ENCODE results near the gene PDE4D.

The PDE4D gene

DNA sequence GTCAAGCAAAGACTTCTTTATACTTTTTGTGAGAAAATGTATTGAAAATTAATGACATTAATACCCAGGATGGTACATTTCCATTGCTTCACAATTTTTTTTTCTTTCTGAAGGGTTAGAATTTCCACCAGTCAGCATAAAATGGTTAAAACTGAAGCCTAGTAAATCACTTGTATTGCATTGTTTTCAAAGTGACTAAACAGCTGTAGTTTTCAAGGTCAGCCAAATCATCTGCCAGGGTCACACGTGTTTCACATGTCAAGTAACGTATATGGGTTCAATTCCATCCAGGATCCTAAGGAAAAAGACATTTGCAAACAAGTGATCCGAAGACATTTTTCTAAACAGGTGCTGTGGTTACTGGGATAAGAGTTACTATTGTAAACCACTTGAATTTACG lies 736.5 kb downstream of the PDE4D start:
- TF ChIP-seq LEF1 (IDR thresholded peaks at IDR 0.05; ENCODE audit: borderline replicate concordance) (no peak), HDGF (IDR thresholded peaks at IDR 0.05; ENCODE audit: borderline replicate concordance) (no peak), ARNT (IDR thresholded peaks at IDR 0.05) (no peak), TARDBP (IDR thresholded peaks at IDR 0.05) (no peak), FOXA1 (IDR thresholded peaks at IDR 0.05) (no peak), ELF4 (IDR thresholded peaks at IDR 0.05) (no peak), ZNF384 (IDR thresholded peaks at IDR 0.05) (no peak), L3MBTL2 (conservative IDR thresholded peaks at IDR 0.05) (no peak), NFRKB (IDR thresholded peaks at IDR 0.05) (no peak), SP1 (IDR thresholded peaks at IDR 0.05) (no peak)
- ChIA-PET CTCF (interaction anchor here (0.6 kb wide), 1 partner anchor 11 kb away, joined by 4 read pairs; no protein-coding TSS in a partner anchor), POLR2A (interaction anchor here (0.6 kb wide), 1 partner anchor 135 kb away, joined by 3 read pairs; no protein-coding TSS in a partner anchor)
- no peak for DNase-seq (ENCODE audit: extremely low spot score)

DNA sequence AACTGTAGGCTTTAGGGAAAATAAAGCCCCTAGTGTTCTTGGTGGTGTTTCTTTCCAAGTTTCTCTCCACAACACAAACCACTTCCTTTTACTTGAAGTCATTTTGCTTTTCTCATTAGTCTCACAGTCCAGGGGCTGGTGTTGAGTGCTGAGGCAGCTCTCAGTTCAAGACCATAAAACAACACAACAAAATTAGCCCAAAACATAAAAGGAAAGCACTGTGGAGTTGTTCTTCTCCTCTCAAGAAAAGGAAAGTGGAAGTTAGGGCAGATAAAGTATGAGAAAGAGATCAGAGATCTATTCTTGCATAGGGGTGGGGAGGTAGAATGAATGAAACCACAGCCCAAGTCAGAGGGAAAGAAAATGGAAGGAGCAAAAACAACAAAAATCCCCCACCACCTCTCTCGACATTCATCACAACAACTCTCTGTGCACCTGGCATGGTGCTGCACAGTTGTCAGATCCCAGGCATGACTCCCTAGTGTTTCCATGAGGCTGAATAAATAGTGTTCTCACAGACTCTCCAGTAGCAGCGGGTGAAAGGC lies 740.8 kb downstream of the PDE4D start:
- POLR2A ChIA-PET: no interaction called here
- TF ChIP-seq LEF1 (IDR thresholded peaks at IDR 0.05; ENCODE audit: borderline replicate concordance): no peak
- DNase-seq (ENCODE audit: extremely low spot score): no peak
- CTCF ChIA-PET: interaction anchor here (1.1 kb wide), 1 partner anchor 14 kb away, joined by 3 read pairs; no protein-coding TSS in a partner anchor

DNA sequence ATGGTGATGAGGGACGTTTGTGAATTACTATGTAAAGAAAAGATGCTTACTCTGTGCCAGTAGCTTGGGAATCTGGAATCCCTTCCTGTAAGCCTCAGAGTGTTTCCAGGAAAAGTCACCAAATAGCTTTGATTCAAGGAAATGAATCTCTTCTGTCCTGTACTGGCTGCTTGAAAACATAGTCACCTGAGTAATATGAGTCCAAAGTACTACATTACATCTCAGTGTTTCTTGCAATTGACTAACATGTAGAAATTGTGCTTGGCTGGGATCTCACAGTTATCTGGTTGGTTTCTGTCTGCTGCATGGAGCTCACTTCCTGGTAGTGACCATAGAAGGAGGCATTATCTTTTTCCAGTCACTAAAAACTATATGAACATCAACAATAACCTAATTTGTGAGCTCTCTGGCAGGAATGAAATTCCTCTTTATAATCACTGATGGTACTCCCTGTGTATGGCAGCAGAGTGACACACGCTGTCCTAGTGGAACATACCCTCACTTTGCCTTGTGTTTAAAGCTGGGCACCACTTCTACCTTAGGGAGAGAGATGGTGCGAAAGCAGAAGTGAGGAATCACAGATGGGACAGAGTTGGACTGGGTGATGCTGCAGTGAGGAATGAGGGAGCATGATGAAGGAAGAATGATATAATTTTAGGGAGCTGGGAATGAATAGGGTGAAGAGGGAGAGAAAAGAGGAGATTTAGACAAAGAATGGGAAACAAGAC lies 742.2 kb downstream of the PDE4D start:
- ChIA-PET CTCF (interaction anchor here (0.6 to 1.1 kb wide), 3 partner anchors 12 to 132 kb away, joined by 3 to 5 read pairs (median 3); no protein-coding TSS in a partner anchor), POLR2A (no interaction called here)
- TF ChIP-seq HDGF (IDR thresholded peaks at IDR 0.05; ENCODE audit: borderline replicate concordance) (no peak), BHLHE40 (IDR thresholded peaks at IDR 0.05; ENCODE audit: borderline replicate concordance) (no peak), ARNT (IDR thresholded peaks at IDR 0.05) (no peak), TARDBP (IDR thresholded peaks at IDR 0.05) (no peak), SUZ12 (IDR thresholded peaks at IDR 0.05) (no peak), FOXM1 (IDR thresholded peaks at IDR 0.05; ENCODE audit: borderline replicate concordance) (no peak), ZNF384 (IDR thresholded peaks at IDR 0.05) (no peak), NFRKB (IDR thresholded peaks at IDR 0.05) (no peak), FOXA1 (IDR thresholded peaks at IDR 0.05) (no peak), SP1 (IDR thresholded peaks at IDR 0.05) (no peak)
- TF ChIP-seq, protein P1, sequence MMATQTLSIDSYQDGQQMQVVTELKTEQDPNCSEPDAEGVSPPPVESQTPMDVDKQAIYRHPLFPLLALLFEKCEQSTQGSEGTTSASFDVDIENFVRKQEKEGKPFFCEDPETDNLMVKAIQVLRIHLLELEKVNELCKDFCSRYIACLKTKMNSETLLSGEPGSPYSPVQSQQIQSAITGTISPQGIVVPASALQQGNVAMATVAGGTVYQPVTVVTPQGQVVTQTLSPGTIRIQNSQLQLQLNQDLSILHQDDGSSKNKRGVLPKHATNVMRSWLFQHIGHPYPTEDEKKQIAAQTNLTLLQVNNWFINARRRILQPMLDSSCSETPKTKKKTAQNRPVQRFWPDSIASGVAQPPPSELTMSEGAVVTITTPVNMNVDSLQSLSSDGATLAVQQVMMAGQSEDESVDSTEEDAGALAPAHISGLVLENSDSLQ (IDR thresholded peaks at IDR 0.05): no peak
- DNase-seq (ENCODE audit: extremely low spot score): no peak

DNA sequence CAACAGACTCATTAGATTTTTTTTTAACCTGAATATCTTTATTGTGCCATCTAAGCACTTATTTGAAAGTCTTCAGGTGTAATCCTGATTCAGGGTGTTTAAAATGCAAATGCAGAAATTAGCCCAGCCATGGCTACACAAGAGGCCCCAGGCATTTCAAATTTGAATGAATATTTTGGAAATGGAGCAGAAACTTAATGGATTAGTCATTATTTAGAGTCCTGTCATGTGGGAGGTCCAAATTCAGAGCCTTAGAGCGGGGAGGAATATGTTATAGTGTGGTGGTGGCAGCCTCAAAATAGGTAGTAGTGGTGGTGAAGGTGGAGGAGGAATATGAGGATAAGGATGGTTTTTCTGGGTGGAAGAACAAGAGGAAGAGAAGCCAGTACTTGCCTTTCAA lies 743.7 kb downstream of the PDE4D start:
- no peak for DNase-seq (ENCODE audit: extremely low spot score)
- POLR2A ChIA-PET: no interaction called here
- CTCF ChIA-PET: interaction anchor here (0.5 kb wide), 1 partner anchor 117 kb away, joined by 3 read pairs; no protein-coding TSS in a partner anchor
- no peak for TF ChIP-seq FOXM1 (IDR thresholded peaks at IDR 0.05; ENCODE audit: borderline replicate concordance)
- no peak for TF ChIP-seq FOXA1 (IDR thresholded peaks at IDR 0.05)

DNA sequence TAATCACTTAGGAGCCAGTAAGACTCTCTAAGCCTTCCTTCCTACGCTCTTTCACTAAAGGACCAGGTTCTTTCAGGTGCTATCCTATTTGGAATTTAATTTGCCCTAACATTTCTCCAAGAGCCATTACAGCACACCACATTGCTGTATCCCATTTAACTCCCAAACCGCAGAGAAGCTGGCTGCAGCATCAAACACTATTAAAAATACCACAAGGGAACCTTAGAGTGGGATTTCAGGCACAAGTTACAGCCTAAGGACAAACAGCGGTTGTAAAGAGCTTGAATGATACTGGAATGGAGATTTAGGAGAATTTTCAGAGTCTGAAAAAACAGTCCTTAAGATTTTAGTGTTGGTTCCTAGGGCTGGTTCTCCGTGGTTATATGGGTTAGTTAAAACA lies 744.3 kb downstream of the PDE4D start:
- TF ChIP-seq FOXM1 (IDR thresholded peaks at IDR 0.05; ENCODE audit: borderline replicate concordance): no peak
- TF ChIP-seq FOXA1 (IDR thresholded peaks at IDR 0.05): no peak
- no peak for TF ChIP-seq ELF4 (IDR thresholded peaks at IDR 0.05)
- no peak for TF ChIP-seq SP1 (IDR thresholded peaks at IDR 0.05)
- no peak for TF ChIP-seq BHLHE40 (IDR thresholded peaks at IDR 0.05; ENCODE audit: borderline replicate concordance)
- TF ChIP-seq NFRKB (IDR thresholded peaks at IDR 0.05): no peak
- no peak for TF ChIP-seq FOXK2 (IDR thresholded peaks at IDR 0.05)
- TF ChIP-seq SUZ12 (IDR thresholded peaks at IDR 0.05): no peak
- no peak for TF ChIP-seq LEF1 (IDR thresholded peaks at IDR 0.05; ENCODE audit: borderline replicate concordance)
- no peak for TF ChIP-seq ZNF384 (IDR thresholded peaks at IDR 0.05)
- no peak for TF ChIP-seq CTBP1 (IDR thresholded peaks at IDR 0.05; ENCODE audit: borderline replicate concordance)
- TF ChIP-seq L3MBTL2 (conservative IDR thresholded peaks at IDR 0.05): no peak
- no peak for TF ChIP-seq TARDBP (IDR thresholded peaks at IDR 0.05)
- TF ChIP-seq, protein P1 (IDR thresholded peaks at IDR 0.05): no peak
- TF ChIP-seq ARNT (IDR thresholded peaks at IDR 0.05): no peak
- TF ChIP-seq HDGF (IDR thresholded peaks at IDR 0.05; ENCODE audit: borderline replicate concordance): no peak
- POLR2A ChIA-PET: no interaction called here
- CTCF ChIA-PET: interaction anchor here (0.5 kb wide), 1 partner anchor 117 kb away, joined by 3 read pairs; no protein-coding TSS in a partner anchor
- no peak for DNase-seq (ENCODE audit: extremely low spot score)

DNA sequence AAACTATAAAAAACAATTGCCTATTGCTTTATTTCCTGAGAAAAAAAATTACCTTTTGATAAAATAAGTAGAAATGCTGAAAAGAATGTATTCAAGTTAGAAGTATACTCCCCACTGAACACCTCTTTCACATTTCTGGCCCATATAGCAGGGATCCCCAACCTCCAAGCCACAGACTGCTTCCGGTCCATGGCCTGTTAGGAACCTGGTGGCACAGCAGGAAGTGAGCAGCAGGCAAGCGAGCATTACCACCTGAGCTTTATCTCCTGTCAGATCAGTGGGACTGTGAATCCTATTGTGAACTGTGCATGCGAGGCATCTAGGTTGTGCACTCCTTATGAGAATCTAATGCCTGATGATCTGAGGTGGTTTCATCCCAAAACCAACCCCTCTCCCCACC lies 746.8 kb downstream of the PDE4D start:
- TF ChIP-seq L3MBTL2 (conservative IDR thresholded peaks at IDR 0.05) (no peak), NFRKB (IDR thresholded peaks at IDR 0.05) (no peak), LEF1 (IDR thresholded peaks at IDR 0.05; ENCODE audit: borderline replicate concordance) (no peak), HDGF (IDR thresholded peaks at IDR 0.05; ENCODE audit: borderline replicate concordance) (no peak), ARNT (IDR thresholded peaks at IDR 0.05) (no peak), TARDBP (IDR thresholded peaks at IDR 0.05) (no peak), BHLHE40 (IDR thresholded peaks at IDR 0.05; ENCODE audit: borderline replicate concordance) (no peak), ELF4 (IDR thresholded peaks at IDR 0.05) (no peak), SUZ12 (IDR thresholded peaks at IDR 0.05) (no peak), FOXK2 (IDR thresholded peaks at IDR 0.05) (no peak), FOXM1 (IDR thresholded peaks at IDR 0.05; ENCODE audit: borderline replicate concordance) (no peak), CTBP1 (IDR thresholded peaks at IDR 0.05; ENCODE audit: borderline replicate concordance) (no peak)
- TF ChIP-seq, protein P1 (IDR thresholded peaks at IDR 0.05): no peak
- no peak for DNase-seq (ENCODE audit: extremely low spot score)
- ChIA-PET POLR2A (no interaction called here), CTCF (no interaction called here)

Data from HEK293T (cell line).